GM19455 (cell line): ENCODE results near the gene ZNF101.

Source experiments
- ATAC-seq: cut with Tn5 transposase; IDR thresholded peaks from one replicate; pipeline ENCODE4 v1.9.1; 2021; ENCODE audit not compliant: unreplicated experiment

Gene ZNF101

DNA sequence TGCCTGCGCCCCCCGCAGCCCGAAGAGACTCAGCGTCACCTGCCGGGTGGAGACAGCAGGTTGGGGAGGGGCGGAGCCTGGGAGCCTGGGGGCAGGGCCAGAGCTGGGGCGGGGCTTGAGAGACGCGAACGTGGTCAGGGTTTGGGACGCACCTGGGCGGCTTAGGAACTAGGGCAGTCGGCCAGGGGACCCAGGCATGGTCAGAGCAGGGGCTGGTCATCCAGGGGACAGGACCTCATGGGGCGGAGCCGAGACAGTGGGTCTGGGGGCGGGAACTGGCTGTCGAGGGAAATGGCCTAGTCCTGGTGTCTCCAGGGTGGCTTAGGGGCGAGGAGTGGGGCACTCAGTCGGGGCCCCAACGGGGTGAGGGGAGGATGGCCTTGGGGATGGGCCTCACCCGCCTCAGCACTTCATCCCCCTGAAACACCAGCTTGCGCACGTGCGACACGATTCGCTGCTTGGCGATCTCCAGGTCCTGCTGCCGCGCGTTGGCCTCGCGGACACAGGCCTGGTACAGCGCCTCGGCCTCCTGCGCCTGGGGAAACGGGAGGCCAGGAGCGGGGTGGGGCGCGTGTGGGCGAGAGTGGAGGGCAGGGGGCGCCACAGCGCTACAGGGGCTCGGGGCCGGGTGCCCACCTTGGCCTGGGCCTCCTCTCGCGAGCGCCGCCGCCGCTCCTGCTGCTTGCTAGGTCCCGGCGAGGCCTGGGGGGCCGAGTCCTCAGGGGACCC lies 31.0 kb upstream of the ZNF101 start:
- ATAC-seq: no peak

DNA sequence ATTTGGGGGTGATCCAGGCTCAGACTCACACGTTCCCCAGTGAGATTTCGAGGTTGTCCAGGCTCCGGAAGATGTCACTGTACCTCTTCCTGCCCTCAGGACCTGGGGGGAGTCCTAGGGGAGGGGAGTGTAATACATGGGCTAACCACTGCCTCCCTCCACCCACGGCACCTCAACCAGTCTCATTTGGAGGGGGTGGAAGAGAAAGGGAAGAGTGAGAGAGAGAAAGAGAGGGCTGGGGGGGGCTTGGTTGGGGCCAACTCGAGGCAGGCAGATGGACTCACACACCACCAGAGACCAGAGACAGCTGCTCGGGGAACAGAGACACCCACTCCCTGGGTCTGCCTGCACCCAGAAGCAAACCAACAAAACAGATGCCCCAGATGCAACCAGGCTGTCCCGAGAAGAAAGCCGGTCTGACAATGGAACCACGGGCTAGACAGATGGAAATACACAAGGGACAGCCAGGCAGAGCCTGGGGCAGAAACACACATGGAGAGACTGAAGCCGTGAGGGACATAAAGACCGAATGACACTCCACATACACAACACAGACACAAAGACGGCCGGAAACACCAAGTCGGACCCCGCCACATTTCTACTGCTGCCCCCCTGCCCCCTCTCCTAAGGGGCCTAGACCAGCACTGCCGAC lies 26.0 kb upstream of the ZNF101 start:
- peak; percentile 16 for ATAC-seq

DNA sequence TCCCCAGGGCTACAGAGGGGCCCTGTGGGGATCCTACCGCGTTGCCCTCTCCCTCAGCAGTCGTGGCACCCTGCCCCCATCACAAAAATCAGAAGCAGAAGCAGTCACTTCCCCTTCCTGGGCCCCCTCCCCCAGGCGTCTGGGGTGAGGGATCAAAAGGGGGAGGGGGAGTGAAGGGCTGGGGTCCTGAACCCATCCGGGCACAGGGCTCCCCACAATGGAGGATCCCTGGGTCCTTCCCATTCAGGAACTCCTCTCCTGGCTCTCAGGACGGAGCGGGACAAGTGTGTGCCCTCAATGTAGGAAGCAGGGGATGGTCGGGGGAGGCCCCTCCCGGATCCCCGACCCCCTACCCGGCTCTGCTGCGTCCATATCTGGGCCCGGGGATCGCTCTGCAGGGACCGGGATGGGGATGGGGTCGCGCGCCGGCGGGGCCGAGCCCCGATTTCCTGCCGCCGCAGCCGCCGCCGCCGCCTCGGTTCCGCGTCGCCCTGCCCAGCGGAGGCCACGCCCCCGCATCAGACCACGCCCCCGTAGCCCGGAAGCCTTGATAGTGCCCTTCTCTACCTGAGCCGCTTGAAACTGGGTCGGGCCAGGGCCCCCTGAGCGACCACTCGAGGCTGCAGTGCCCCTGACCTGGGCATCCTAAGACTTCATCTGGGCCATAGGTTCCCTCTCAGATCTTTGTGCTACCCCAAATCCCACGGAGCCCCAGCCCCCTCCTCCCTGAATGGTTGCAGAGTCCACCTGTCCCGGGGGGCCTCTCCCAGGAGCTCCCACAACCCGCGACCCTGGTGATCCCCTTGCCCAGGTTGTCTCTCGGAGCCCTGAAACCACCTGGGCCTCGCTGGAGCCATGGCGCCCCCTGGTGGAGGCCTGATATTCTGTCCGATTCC lies 25.2 kb upstream of the ZNF101 start, which contains the start of gene GMIP:
GMIP (minus strand) TSS at position 500 of the 896 bp plus-strand sequence; CDS start at position 372, 128 bp downstream.
- ATAC-seq: peak; percentile 73

DNA sequence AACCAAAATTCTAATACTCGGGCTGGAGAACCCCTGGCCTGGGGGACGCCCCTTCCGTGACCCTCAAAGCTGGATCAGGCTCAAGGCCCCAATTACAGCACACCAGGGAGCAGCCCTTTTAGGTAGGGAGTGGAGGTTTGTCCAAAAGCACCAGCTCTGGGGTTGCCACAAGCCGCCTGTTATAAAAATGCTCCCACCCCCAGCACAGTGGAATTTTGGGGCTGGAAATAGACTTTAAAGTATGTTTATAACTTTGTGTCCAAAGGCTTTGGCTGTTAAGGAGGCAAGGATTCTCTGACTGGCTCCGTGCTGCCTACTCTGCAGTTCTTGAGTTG lies 24.6 kb upstream of the ZNF101 start:
- no peak for ATAC-seq

DNA sequence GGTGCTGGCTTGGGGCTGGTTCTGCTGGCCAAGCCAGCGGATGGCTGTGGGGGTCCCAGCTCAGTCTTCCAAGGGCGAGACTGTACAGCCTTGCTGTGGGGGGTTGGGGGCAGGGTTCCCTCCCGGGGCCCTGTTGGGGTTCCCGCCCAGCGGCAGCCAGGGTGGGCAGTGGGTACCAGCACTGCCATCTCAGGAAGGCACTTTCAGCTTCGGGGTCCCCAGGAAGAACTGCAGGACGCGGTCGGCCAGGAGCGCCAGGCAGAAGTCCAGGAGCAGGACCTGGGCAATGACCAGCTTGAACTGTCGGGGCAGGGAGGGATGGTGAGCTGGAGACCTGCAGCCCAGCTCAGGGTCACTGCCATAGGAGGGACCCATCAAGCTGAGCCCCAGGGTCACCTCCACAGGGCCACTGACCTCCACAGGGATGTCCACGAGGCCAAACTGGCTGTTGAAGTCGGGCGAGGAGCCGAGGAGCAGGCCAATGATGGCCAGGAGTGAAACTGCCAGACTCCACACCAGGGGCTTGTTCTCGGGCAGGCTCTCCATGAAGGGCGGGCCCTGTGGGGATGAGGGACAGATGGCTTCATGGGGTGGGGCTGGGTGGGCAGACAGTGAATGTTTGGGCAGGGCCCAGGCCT lies 23.3 kb upstream of the ZNF101 start:
- no peak for ATAC-seq

DNA sequence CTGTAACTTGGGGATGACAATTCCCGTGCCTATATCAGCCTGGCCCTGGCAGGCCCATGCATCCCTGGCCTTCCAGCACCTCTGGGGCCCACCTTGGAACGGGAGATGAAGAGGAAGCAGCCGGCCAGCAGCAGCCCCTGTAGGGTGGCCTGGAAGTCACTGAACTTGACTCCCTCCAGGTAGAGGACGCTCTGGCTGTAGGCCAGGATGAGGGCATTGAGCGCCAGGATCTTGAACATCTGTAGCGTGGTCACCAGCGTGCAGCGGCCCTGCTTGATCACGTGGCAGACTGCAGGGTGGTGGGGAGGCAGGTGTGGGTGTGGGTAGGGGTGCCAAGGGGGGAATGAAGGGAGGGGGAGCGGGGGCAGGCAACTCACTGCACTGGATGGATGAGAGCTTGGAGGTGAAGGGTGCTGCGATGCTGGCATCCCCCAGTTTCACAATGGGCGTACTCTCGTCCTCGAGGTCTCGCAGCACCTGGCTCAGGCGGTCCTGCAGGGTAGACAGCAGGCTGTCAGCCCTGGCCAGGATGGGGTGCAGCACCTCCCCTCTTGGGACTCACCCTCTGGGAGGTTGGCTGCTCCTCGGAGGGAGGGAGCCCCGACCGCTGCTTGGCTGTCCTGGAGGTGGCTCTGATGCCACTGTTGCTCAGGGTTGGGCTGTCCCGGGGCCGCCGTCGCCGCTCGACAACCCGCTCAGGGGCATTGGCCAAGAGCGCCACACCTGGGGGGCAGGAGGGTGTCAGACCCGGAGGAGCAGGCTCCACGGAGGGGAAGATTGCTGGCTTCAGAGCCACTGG lies 21.4 kb upstream of the ZNF101 start:
- ATAC-seq: no peak

DNA sequence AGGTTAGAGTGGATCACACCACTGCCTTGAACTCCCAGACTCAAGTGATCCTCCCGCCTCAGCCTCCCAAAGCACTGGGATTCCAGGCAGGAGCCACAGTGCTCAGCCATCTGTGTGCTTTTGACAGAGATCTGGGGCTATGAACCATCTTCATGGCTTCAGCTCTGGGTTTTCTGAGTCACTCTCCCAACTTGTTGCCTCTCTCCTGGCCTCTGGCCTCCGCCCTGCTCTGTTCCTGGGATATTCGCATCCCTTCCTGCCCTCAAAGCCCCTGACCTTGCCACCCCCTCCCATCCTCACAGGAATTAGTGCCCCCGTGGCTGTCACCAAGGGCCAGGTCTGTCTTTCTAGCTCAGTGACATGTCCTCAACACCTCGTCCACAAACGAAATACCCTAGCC lies 19.5 kb upstream of the ZNF101 start:
- ATAC-seq: no peak

DNA sequence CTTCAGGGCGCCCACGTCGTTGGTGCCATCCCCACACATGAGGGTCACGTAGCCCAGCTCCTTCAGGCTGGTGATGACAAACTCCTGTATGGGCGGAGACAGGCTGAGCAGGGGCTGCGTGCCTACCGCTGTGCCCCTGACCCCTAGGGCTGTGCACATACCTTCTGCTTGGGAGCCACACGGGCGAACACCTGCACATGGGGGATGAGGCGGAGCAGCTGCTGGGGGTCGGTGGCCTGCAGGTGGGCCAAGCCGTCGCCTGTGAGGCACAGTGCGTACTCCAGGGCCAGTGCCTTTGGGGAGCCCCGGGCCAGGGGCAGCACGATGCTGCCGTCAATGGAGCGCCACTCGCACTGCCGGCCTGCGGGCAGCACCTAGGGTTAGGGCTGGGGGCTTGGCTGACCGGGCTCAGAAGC lies 19.1 kb upstream of the ZNF101 start:
- ATAC-seq: no peak

DNA sequence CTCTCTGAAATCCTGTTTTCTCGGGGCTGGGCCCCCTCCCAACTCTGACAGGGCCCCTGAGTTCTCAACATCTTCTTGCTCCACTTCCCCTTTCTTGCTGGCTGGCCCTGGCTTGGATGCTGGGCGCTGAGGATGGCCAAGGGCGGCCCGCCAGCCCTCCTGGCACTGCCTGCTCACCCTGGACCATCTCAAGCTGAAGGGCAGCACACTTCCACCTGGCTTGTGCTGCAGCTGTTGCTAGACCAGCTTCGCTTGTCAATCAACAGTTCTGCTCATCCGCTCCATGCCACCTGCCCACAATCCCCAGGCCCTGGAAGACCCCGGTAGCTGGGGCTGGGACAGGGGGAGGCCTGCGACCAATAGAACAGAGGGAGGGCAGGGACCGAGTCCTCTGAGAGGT lies 18.3 kb upstream of the ZNF101 start:
- no peak for ATAC-seq

DNA sequence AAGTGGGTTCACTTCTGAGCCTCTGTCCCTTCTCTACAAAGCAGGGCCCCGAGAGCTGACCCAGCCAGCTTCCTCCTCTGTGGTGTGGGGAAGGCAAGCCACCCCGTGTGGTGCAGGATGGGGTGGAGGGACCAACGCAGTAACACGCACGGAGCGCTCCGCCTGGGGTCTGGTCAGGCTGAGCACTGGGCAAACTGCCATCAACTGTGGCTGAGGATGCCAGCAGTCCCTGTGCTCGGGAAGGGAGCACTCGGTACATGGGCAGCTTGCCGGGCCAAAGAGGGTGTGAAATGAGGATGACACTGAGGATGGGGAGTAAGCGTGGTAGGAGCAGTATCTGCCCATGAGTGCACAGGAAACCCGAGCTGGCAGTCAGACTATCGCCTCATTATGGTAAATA lies 17.6 kb upstream of the ZNF101 start:
- no peak for ATAC-seq

DNA sequence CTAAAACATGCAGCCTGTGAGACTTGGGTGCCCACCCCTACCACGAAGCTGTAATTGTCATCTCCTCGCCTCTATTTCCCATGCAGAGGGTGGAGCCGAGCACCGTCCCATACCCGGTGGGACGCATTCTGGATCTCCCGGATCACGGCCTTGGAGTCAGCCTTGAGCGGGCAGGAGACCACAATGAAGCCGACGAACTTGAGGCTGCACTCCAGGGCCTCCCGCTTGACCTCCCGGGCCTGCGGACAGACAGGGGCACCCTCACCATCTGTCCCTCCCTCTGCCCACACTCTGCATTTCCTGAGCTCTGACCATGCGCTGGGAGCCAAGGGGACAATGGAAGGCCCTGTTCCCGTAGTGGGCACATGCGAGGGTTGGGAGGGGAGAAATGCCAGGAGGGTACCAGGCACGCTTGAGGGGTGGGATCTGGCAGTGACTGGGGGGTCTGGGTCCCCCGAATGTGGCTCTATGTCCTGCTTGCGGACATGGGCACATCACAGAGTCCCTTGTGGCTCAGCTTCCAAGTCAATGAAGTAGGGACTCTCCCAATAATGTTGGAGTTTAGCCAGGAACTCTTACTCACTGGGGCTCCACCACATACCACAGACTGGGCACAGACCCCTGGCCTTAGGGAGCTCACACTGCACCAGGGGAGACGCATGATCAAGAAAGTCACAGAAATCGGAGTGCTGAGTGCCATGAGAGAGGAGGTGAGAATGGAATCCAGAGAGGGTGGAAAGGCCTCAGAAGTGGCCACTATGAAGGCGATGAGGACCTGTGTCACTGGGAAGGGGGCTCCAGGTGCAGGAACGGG lies 15.9 kb upstream of the ZNF101 start:
- ATAC-seq: no peak

DNA sequence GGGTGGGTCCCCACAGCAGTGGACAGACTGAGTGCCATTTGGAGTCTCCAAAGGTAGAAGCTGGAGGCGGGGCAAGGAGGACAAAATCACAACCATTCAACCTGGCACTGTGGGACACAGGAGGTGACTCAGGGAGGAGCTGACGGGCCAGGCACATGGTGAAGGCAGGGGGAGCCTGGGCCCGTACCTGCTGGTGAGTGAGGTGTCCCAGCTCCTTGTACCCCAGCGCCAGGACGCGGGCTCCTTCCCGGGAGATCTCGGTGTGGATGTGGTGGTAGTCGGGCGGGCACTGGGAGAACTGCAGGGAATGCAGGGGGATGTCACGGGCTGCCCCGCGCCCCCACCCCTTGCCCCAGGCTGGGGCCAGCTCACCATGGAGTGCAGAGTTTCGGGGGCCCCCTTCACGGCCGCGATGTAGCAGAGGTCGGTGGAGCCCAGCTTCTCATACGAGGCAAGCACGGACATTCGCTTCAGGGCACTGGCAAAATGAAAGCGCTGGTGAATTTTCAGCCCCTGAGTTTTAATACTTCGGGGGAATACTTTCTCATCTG lies 15.0 kb upstream of the ZNF101 start:
- ATAC-seq: no peak

DNA sequence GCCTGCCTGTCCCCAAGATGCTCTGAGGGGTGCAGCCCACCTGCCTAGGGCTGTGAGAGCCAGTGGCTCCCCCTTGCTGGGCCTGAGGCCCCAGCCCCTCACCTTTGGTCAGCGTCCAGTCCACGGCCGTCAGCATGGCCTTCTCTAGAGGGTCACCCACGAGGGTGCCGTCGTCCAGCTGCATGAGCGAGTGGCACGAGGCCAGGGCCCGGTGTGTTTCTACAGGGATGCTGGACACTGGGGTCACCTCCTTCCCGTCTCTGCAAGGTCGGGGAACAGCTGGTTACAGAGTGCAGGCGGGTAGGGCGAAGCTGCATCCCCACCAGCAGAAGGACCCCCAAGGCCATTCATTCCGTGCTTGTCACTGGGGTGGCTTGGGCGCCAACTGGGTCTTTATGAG lies 14.2 kb upstream of the ZNF101 start:
- ATAC-seq: no peak

DNA sequence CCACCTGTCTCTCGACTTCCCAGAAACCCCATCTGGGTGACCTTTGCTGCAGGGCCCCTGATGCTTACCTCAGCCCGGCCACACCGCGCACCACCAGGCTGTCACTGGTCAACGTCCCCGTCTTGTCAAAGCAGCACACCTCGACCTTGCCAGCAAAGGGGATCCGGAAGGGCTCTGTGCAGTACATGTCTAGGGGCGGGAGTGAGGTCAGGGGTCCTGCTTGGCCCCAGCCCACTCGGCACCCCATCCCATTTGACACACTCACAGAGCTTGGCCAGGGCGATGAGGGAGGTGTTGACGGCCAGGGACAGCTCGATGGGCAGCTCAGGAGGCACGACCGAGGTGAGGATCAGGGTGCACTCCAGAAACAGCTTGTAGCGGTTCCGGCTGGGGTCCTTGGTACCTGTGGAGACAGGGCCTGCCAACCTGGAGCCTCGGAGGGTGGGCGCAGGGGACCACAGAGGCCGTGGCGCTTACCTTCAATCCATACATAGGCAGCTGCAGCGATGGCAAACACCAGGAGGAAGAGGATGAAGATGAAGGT lies 13.5 kb upstream of the ZNF101 start:
- no peak for ATAC-seq

DNA sequence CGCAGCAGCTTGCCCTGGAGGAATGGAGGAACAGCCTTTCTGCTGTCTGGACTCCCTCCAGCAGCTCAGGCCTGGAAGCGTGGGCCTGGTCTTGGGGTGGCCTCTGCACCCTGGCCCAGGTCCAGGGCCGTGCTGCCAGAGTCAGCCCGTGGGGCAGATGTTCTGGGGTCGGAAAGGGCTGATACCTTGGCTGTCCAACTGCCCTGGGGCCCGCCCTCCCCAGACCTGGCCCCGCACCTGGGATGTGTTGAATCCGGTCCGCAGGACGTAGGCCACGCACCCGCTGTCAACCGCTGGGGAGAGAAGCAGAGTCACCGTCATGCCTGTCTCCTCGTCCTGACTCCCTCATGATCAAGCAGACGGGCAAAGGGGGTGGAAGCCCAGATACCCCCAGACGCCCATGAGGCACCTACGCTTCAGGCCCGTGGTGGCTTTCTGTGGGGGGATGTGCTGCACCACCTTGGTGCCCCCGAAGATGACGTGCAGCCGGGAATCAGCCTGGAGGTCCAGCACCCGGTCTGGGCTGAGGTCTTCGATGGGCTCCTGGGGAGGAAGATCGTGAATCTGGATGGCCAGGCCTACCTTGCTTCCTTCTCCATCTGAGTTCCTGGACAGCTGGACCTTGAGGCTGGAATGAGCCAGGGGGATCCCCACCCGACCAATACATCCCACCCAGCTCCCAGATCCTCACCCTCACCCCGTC lies 12.8 kb upstream of the ZNF101 start:
- no peak for ATAC-seq

DNA sequence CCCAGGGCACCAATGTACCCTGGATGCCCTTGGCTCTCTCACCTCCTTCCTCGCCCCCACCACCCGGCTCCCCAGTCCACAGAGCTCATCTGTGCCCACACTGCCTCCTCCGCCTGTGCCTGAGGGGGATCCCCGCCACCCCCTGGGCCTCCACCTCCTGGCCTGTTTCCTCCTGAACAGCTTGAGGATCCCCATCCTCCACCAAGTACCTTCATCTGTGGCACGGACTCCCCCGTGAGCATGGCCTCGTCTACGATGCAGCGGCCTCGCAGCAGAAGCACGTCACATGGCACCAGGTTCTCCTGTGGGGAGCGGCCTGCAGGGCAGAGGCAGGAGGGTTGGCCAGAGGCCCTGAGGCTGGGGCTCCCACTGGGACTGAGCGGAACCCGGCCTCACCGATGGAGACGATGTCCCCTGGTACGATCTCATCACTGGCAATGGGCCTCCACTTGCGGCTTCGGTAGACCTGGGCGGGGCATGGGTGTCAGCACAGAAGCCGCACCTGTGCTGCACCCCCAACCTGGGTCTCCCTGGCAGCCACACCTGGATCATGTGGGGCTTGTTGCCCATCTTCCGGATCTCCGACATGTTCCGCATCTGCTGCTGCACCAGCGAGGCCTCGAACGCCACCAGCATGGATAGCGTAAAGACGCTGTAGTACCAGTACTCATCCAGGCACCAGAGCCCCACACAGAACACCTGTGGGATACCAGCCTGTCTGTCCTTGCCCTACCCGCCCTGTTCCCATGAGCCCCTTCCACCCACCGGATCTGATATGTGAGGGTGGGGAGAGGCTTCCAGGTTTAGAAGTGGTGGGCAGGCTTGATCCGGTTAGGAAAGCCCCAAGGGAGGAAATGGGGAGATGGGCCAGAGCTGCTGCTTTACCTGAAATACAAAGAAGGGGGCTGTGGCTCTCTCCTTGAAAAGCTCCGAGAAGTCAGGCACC lies 11.9 kb upstream of the ZNF101 start:
- ATAC-seq: no peak

DNA sequence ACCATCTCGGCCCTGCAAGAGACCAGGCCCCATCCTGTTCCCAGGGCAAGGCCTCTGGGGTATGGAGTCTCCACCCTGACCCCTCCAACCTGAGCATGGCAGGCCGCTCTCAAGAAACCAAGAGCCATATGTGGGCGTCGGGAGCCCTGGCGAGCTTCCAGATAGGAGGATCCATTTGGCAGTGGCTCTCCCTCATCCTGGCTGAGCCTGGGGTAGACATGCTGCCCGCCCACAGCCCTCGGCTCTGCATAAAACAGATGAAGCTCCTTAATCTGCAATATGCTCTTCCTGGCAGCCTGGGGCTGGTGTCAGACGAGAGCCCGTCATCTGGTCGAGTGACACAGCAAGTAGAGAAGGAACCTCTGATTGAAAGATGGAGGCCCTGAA lies 11.2 kb upstream of the ZNF101 start:
- ATAC-seq: no peak
